Transverse colon (tissue), 4 donors: ENCODE results near the gene UBAP2L. TPM values are rescaled to one million over a fixed set of nuclear protein-coding genes. Genes with fewer than 3 reads are reported as not detected.
"Not testable (repeated sequence)": the region's sequence is repeated elsewhere in the genome, so short reads cannot be mapped to it uniquely, and the experiment has no call there.

Experiments used
- DNase-seq: peaks from one replicate; pipeline ENCODE4 v3.0.0-alpha.2; 2019
- H3K27ac ChIP-seq, 4 donors: fragments of 200-600 bp; sonication (generic); 2 replicates each; pipeline ENCODE4 v1.5.1; 2016 to 2018; ENCODE audit warnings: inconsistent platforms in 4 of 4
- H3K27me3 ChIP-seq: fragments of 200-600 bp; sonication (generic); 2 replicates; pipeline ENCODE4 v1.5.1; 2017; ENCODE audit warnings: inconsistent platforms
- H3K36me3 ChIP-seq, 4 donors: fragments of 200-600 bp; sonication (generic); 2 replicates each; pipeline ENCODE4 v1.5.1; 2017 to 2019; ENCODE audit warnings: inconsistent platforms in 4 of 4
- H3K4me1 ChIP-seq, 4 donors: fragments of 200-600 bp; sonication (generic); 2 replicates each; pipeline ENCODE4 v1.5.1; 2017 to 2020; ENCODE audit warnings: inconsistent platforms in 4 of 4
- H3K4me3 ChIP-seq, 4 donors: fragments of 200-600 bp; sonication (generic); 1 replicate in 1 of 4; 2 replicates in 3 of 4; pipeline versions ENCODE4 v1.5.1 to v1.6.1; 2017 to 2019; ENCODE audit warnings: inconsistent platforms in 4 of 4
- H3K9me3 ChIP-seq, 2 donors: fragments of 200-600 bp; sonication (generic); 2 replicates each; pipeline ENCODE4 v1.5.1; 2017 to 2019; ENCODE audit warnings: inconsistent platforms in 2 of 2
- CTCF ChIP-seq, 5 experiments: fragments of 200-600 bp in 3 of 5; fragments of 450-650 bp in 2 of 5; sonication (generic) in 3 of 5; IDR thresholded peaks; 1 replicate in 2 of 5; 2 replicates in 3 of 5; pipeline ENCODE4 v1.5.1; 2016 to 2017; ENCODE audit warnings: antibody characterized with exemption in 5 of 5, inconsistent platforms in 3 of 5, mild to moderate bottlenecking in 2 of 5, moderate library complexity in 1 of 5
- EP300 ChIP-seq: sonication (generic); formaldehyde crosslinking; IDR thresholded peaks from one replicate; pipeline ENCODE4 v1.6.1; 2017; ENCODE audit warnings: antibody characterized with exemption, low read depth
- POLR2A ChIP-seq: fragments of 450-650 bp; IDR thresholded peaks from one replicate; pipeline ENCODE4 v1.6.1; 2016; ENCODE audit warnings: antibody characterized with exemption, mild to moderate bottlenecking, moderate library complexity
- POLR2AphosphoS5 ChIP-seq, 3 donors: sonication (generic); formaldehyde crosslinking; IDR thresholded peaks; one replicate each; pipeline ENCODE4 v1.6.1; 2016; ENCODE audit warnings: antibody characterized with exemption in 3 of 3
- WGBS, 2 donors: methylation state at CpG; one replicate each; pipeline ENCODE4 v1.1.5; 2018; ENCODE audit warnings: low coverage in 1 of 2; 5-methylcytosine and 5-hydroxymethylcytosine counted together
- in situ Hi-C, 4 donors: fragments of 200-750 bp; cut with MboI; loops; one replicate each; pipeline versions ENCODE4 v1.15.0 to v1.15.1; 2017; ENCODE audit warnings: low sequenced_read_pairs in 3 of 4, low pct_ligation_motif_present in 1 of 4, low pct_unique_long_range_greater_than_20kb in 1 of 4
- intact Hi-C: fragments of 100-400 bp; cut with DNase I; formaldehyde crosslinking; loops from one replicate; pipeline ENCODE4 v1.15.1; 2023; ENCODE audit warnings: low total_unique reads
- total RNA-seq, 4 donors: library from RNA; depleted of rRNA; stranded (reverse); fragments of >200 nt; gene quantifications; one replicate each; pipeline ENCODE4 v1.1.0, GENCODE V29; 2016

Gene UBAP2L
- total RNA-seq, 4 donors from 2014 or later = 42.4 to 62.0 (median 50.6) TPM

- TF ChIP-seq POLR2AphosphoS5 (IDR thresholded peaks at IDR 0.05) (no peak), POLR2A (no peak), CTCF (IDR thresholded peaks at IDR 0.05) (no peak), EP300 (no peak)
- Histone ChIP-seq H3K36me3 (no peaks in the 10 kb centered on the region), H3K4me1 (no peaks in the 10 kb centered on the region), H3K9me3 (no peaks in the 10 kb centered on the region), H3K27me3 (no peaks in the 10 kb centered on the region), H3K4me3 (no peak overlapping the region), H3K27ac (no peak overlapping the region)
- intact Hi-C loops = no loop called here
- 40 to 73% methylated on average over 1 to 9 of the region's 9 CpGs for WGBS, 2 donors
- DNase-seq = no peak
- in situ Hi-C loops = no loop called here
These were observed 84.0 kb downstream of the UBAP2L start for GRCh38 chr1:154304664-154305337.

GRCh38 chr1:154306151-154306550 lies 85.4 kb downstream of the UBAP2L start:
- Histone ChIP-seq H3K27ac (no peak overlapping the region), H3K4me3 (no peak overlapping the region), H3K9me3 (no peaks in the 10 kb centered on the region), H3K36me3 (no peaks in the 10 kb centered on the region), H3K27me3 (no peaks in the 10 kb centered on the region), H3K4me1 (no peaks in the 10 kb centered on the region)
- DNase-seq = no peak
- WGBS, 2 donors = 87 to 88% methylated on average over 2 to 3 of the region's 3 CpGs
- TF ChIP-seq POLR2A (no peak), CTCF (IDR thresholded peaks at IDR 0.05) (no peak), POLR2AphosphoS5 (IDR thresholded peaks at IDR 0.05) (no peak), EP300 (no peak)
- intact Hi-C loops (no loop called here), in situ Hi-C loops (no loop called here)

- DNase-seq = not testable (repeated sequence)
These were observed 87.0 kb downstream of the UBAP2L start for GRCh38 chr1:154307670-154308270.

GRCh38 chr1:154309136-154309535 lies 88.4 kb downstream of the UBAP2L start:
- H3K27ac ChIP-seq, H3K4me1 ChIP-seq, H3K9me3 ChIP-seq, DNase-seq, H3K27me3 ChIP-seq, in situ Hi-C loops, H3K36me3 ChIP-seq, H3K4me3 ChIP-seq: not testable (repeated sequence)
- 47 to 84% methylated on average over 2 to 7 of the region's 7 CpGs for WGBS, 2 donors
- intact Hi-C loops = loop anchor here (2.0 kb wide), 1 partner anchor 60 kb away; no protein-coding TSS in a partner anchor

More at GRCh38 chr1:154307670-154308270, 87.0 kb downstream of the UBAP2L start:
- H3K4me1 ChIP-seq, H3K27me3 ChIP-seq, in situ Hi-C loops, H3K27ac ChIP-seq, H3K9me3 ChIP-seq, H3K36me3 ChIP-seq, H3K4me3 ChIP-seq: not testable (repeated sequence)
- intact Hi-C loops = loop anchor here (2.0 kb wide), 1 partner anchor 59 kb away; no protein-coding TSS in a partner anchor
- WGBS, 2 donors = 52 to 80% methylated on average over 1 to 4 of the region's 4 CpGs

- H3K36me3 ChIP-seq, DNase-seq, intact Hi-C loops, H3K9me3 ChIP-seq, H3K27ac ChIP-seq, in situ Hi-C loops, H3K4me3 ChIP-seq, H3K4me1 ChIP-seq, H3K27me3 ChIP-seq: not testable (repeated sequence)
- WGBS, 2 donors = 70 to 86% methylated on average over 6 to 13 of the region's 13 CpGs
These were observed 91.7 kb downstream of the UBAP2L start for GRCh38 chr1:154312229-154313065.
